ENCODE data around the gene PCGF3. TPM values are rescaled to one million over a fixed set of nuclear protein-coding genes. Genes with fewer than 3 reads are reported as not detected.

The PCGF3 gene
- total and polyA plus RNA-seq, 4 donors: 11.0 to 23.3 (median 14.3) TPM

GRCh38 chr4:679629-680028 lies 26.0 kb upstream of the PCGF3 start (continued):
- TF ChIP-seq MAX (IDR thresholded peaks at IDR 0.05) (no peak), RXRA (IDR thresholded peaks at IDR 0.05) (no peak), HNF4A (conservative IDR thresholded peaks at IDR 0.05) (no peak), EGR1 (IDR thresholded peaks at IDR 0.05; ENCODE audit: low read depth in 2 of 2) (no peak), FOXA2 (IDR thresholded peaks at IDR 0.05) (no peak), HNF4G (IDR thresholded peaks at IDR 0.05) (no peak), YY1 (IDR thresholded peaks at IDR 0.05) (no peak), ATF3 (IDR thresholded peaks at IDR 0.05) (no peak), TAF1 (conservative IDR thresholded peaks at IDR 0.05) (no peak), GABPA (IDR thresholded peaks at IDR 0.05 in 1 of 2, conservative IDR thresholded peaks at IDR 0.05 in 1 of 2) (no peak), NR2F2 (IDR thresholded peaks at IDR 0.05) (no peak)

- Histone ChIP-seq H3K27me3 (ENCODE audit: control insufficient read depth in 4 of 4, insufficient read depth in 4 of 4, low read length in 3 of 4) (no peaks in the 10 kb centered on the region), H3K36me3 (ENCODE audit: control insufficient read depth in 4 of 4, insufficient read depth in 3 of 4, low read depth in 1 of 4, low read length in 3 of 4) (no peaks in the 10 kb centered on the region), H3K27ac (ENCODE audit: low read depth in 1 of 2, low read length in 2 of 2) (no peak overlapping the region), H3K9me3 (ENCODE audit: control insufficient read depth in 4 of 4, low read length in 3 of 4) (no peaks in the 10 kb centered on the region), H3K4me1 (ENCODE audit: control insufficient read depth in 4 of 4, insufficient read depth in 4 of 4, low read length in 3 of 4) (peaks cover 6 to 21% (median 10%) of the 10 kb centered on the region in 4 donors), H3K9ac (ENCODE audit: low read depth in 1 of 2, low read length in 2 of 2) (no peak overlapping the region), H3K4me3 (ENCODE audit: low read depth in 1 of 3, low read length in 3 of 3) (no peak overlapping the region)
- 86% methylated on average over 9 of the region's 9 CpGs for WGBS
- TF ChIP-seq ZBTB33 (IDR thresholded peaks at IDR 0.05) (no peak), EGR1 (IDR thresholded peaks at IDR 0.05; ENCODE audit: low read depth in 2 of 2) (no peak), FOXA1 (IDR thresholded peaks at IDR 0.05) (no peak), JUND (IDR thresholded peaks at IDR 0.05) (no peak), FOXA2 (IDR thresholded peaks at IDR 0.05) (no peak), HNF4A (conservative IDR thresholded peaks at IDR 0.05) (no peak), RXRA (IDR thresholded peaks at IDR 0.05) (no peak), MAX (IDR thresholded peaks at IDR 0.05) (no peak), SP1 (IDR thresholded peaks at IDR 0.05) (no peak), TAF1 (conservative IDR thresholded peaks at IDR 0.05) (no peak), ATF3 (IDR thresholded peaks at IDR 0.05) (no peak), HNF4G (IDR thresholded peaks at IDR 0.05) (no peak), NR2F2 (IDR thresholded peaks at IDR 0.05) (no peak), GABPA (IDR thresholded peaks at IDR 0.05 in 1 of 2, conservative IDR thresholded peaks at IDR 0.05 in 1 of 2) (no peak), YY1 (IDR thresholded peaks at IDR 0.05) (no peak), RAD21 (IDR thresholded peaks at IDR 0.05) (no peak)
- TF ChIP-seq, protein P1, sequence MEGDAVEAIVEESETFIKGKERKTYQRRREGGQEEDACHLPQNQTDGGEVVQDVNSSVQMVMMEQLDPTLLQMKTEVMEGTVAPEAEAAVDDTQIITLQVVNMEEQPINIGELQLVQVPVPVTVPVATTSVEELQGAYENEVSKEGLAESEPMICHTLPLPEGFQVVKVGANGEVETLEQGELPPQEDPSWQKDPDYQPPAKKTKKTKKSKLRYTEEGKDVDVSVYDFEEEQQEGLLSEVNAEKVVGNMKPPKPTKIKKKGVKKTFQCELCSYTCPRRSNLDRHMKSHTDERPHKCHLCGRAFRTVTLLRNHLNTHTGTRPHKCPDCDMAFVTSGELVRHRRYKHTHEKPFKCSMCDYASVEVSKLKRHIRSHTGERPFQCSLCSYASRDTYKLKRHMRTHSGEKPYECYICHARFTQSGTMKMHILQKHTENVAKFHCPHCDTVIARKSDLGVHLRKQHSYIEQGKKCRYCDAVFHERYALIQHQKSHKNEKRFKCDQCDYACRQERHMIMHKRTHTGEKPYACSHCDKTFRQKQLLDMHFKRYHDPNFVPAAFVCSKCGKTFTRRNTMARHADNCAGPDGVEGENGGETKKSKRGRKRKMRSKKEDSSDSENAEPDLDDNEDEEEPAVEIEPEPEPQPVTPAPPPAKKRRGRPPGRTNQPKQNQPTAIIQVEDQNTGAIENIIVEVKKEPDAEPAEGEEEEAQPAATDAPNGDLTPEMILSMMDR (IDR thresholded peaks at IDR 0.05; ENCODE audit: low read depth, low read length, missing input control): no peak
- TF ChIP-seq, protein P2, sequence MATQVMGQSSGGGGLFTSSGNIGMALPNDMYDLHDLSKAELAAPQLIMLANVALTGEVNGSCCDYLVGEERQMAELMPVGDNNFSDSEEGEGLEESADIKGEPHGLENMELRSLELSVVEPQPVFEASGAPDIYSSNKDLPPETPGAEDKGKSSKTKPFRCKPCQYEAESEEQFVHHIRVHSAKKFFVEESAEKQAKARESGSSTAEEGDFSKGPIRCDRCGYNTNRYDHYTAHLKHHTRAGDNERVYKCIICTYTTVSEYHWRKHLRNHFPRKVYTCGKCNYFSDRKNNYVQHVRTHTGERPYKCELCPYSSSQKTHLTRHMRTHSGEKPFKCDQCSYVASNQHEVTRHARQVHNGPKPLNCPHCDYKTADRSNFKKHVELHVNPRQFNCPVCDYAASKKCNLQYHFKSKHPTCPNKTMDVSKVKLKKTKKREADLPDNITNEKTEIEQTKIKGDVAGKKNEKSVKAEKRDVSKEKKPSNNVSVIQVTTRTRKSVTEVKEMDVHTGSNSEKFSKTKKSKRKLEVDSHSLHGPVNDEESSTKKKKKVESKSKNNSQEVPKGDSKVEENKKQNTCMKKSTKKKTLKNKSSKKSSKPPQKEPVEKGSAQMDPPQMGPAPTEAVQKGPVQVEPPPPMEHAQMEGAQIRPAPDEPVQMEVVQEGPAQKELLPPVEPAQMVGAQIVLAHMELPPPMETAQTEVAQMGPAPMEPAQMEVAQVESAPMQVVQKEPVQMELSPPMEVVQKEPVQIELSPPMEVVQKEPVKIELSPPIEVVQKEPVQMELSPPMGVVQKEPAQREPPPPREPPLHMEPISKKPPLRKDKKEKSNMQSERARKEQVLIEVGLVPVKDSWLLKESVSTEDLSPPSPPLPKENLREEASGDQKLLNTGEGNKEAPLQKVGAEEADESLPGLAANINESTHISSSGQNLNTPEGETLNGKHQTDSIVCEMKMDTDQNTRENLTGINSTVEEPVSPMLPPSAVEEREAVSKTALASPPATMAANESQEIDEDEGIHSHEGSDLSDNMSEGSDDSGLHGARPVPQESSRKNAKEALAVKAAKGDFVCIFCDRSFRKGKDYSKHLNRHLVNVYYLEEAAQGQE (IDR thresholded peaks at IDR 0.05): no peak
- no peak for DNase-seq (ENCODE audit: low spot score)
These were observed 25.5 kb upstream of the PCGF3 start for GRCh38 chr4:680091-680490.
